ENCODE measurements around the gene UMPS.

DNA sequence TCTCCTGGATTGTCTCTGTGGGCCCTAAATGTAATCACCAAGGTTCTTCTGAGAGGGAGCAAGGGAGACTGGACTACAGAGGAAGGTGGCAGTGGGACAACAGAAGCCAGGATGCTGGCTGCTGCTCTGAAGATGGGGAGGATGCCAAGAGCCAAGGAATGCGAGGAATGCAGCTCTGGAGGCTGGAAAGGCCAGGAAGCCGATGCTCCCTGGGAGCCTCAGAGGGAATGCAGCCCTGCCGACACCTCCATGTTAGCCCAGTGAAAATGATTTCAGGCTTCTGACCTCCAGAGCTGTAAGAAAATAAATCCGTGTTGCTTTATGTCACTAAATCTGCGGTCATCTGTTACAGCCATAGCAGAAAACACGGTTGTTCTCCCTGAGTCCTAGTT lies 44.1 kb downstream of the UMPS start:
- TF ChIP-seq, protein P1, sequence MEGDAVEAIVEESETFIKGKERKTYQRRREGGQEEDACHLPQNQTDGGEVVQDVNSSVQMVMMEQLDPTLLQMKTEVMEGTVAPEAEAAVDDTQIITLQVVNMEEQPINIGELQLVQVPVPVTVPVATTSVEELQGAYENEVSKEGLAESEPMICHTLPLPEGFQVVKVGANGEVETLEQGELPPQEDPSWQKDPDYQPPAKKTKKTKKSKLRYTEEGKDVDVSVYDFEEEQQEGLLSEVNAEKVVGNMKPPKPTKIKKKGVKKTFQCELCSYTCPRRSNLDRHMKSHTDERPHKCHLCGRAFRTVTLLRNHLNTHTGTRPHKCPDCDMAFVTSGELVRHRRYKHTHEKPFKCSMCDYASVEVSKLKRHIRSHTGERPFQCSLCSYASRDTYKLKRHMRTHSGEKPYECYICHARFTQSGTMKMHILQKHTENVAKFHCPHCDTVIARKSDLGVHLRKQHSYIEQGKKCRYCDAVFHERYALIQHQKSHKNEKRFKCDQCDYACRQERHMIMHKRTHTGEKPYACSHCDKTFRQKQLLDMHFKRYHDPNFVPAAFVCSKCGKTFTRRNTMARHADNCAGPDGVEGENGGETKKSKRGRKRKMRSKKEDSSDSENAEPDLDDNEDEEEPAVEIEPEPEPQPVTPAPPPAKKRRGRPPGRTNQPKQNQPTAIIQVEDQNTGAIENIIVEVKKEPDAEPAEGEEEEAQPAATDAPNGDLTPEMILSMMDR (IDR thresholded peaks at IDR 0.05 in 2 of 3, conservative IDR thresholded peaks at IDR 0.05 in 1 of 3; ENCODE audit: insufficient read depth in 2 of 3, low read depth in 1 of 3, low read length in 3 of 3): no peak
- TF ChIP-seq, protein P2, sequence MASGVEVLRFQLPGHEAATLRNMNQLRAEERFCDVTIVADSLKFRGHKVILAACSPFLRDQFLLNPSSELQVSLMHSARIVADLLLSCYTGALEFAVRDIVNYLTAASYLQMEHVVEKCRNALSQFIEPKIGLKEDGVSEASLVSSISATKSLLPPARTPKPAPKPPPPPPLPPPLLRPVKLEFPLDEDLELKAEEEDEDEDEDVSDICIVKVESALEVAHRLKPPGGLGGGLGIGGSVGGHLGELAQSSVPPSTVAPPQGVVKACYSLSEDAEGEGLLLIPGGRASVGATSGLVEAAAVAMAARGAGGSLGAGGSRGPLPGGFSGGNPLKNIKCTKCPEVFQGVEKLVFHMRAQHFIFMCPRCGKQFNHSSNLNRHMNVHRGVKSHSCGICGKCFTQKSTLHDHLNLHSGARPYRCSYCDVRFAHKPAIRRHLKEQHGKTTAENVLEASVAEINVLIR (CRISPR knock-in tag; IDR thresholded peaks at IDR 0.05): no peak
- TF ChIP-seq RBFOX2 (IDR thresholded peaks at IDR 0.05; ENCODE audit: low read depth, low read length): no peak
- TF ChIP-seq, protein P3, sequence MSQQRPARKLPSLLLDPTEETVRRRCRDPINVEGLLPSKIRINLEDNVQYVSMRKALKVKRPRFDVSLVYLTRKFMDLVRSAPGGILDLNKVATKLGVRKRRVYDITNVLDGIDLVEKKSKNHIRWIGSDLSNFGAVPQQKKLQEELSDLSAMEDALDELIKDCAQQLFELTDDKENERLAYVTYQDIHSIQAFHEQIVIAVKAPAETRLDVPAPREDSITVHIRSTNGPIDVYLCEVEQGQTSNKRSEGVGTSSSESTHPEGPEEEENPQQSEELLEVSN (IDR thresholded peaks at IDR 0.05; ENCODE audit: borderline replicate concordance in 1 of 2, extremely low read depth in 1 of 2, insufficient read depth in 1 of 2, insufficient read length in 1 of 2, low read depth in 1 of 2, low read length in 1 of 2, poor library complexity in 1 of 2, severe bottlenecking in 1 of 2): no peak
- TF ChIP-seq, protein P4, sequence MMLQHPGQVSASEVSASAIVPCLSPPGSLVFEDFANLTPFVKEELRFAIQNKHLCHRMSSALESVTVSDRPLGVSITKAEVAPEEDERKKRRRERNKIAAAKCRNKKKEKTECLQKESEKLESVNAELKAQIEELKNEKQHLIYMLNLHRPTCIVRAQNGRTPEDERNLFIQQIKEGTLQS (IDR thresholded peaks at IDR 0.05): no peak
- TF ChIP-seq, protein P4 (CRISPR knock-in tag; conservative IDR thresholded peaks at IDR 0.05): no peak
